SHP77 (cell line): ENCODE data around the gene SMIM34.

ENCODE experiments used
- DNase-seq, 2 experiments: peaks; one replicate each; lab custom pipeline; 2025; lab: John Stamatoyannopoulos, UW

The SMIM34 gene

DNA sequence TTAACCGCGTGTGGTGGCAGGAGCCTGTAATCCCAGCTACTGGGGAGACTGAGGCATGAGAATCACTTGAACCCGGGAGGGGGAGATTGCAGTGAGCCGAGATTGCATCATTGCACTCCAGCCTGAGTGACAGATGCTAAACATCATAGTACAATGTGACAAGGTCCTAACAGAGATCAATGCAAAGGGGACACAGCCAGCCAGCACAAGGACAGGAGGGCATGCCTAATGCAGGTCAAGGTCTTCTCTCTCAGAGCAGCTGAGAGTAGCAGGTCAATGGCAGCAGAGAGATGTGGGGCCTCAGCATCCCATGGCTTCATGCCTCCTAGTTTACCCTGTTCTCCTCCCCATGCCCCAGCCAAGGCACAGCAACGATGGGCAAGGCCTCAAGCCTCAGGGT lies 51.4 kb downstream of the SMIM34 start:
- DNase-seq: no peak

DNA sequence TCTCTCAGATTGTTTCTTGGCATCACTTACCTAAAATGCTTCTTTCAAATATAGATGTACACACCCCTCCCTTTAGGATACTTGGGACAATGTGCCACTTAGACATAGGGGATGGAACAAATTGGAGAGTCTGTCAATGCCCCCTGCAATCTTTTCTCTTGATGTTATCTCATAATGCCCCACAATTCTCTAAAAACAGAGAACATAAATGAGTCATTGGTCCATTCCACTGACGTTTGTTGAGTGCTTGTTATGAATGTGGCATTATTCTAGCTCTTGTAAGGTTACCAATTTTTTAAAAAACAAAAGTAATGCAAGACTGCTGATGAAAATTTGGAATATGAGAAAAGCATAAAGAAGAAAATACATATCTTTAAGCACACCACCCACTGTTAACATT lies 54.0 kb downstream of the SMIM34 start:
- no peak for DNase-seq
